Activated B cell treated with CpG ODN at 0.5 μM for 24 hours (primary cell): Measurements from ENCODE around the gene SFXN2. TPM values are rescaled to one million over a fixed set of nuclear protein-coding genes. Genes with fewer than 3 reads are reported as not detected.
A peak's percentile ranks its signal among the peaks of the same experiment; 100 is the strongest.
"Not testable (repeated sequence)": the region's sequence is repeated elsewhere in the genome, so short reads cannot be mapped to it uniquely, and the experiment has no call there.

Experiments used
- ATAC-seq: fragments of 200-7000 bp; cut with Tn5 transposase; one replicate; pipeline ENCODE4 v1.10.0; 2021; ENCODE audit warnings: low read depth, mild to moderate bottlenecking, moderate library complexity
- CTCF ChIA-PET: fragments of 350-600 bp; sonication (Branson Sonifier 250); formaldehyde crosslinking; loops from one replicate; lab custom pipeline; 2021; ENCODE audit warnings: antibody characterized with exemption; lab: Charles Lee
- POLR2A ChIA-PET: fragments of 350-600 bp; sonication (Branson Sonifier 250); formaldehyde crosslinking; loops from one replicate; lab custom pipeline; 2021; ENCODE audit warnings: antibody characterized with exemption; lab: Charles Lee
- DNase-seq: peaks from one replicate; pipeline ENCODE4 v3.0.0; 2022
- H3K27ac Mint-ChIP-seq: one replicate; pipeline ENCODE4 v1.8.0; 2020; ENCODE audit warnings: mixed read lengths
- H3K27me3 Mint-ChIP-seq: one replicate; pipeline ENCODE4 v1.8.0; 2021; ENCODE audit warnings: mixed read lengths
- H3K36me3 Mint-ChIP-seq: one replicate; pipeline ENCODE4 v1.8.0; 2021; ENCODE audit warnings: low read depth, mixed read lengths
- H3K4me1 Mint-ChIP-seq: one replicate; pipeline ENCODE4 v1.8.0; 2021; ENCODE audit warnings: mixed read lengths
- H3K4me3 Mint-ChIP-seq: one replicate; pipeline ENCODE4 v1.8.0; 2020; ENCODE audit warnings: mild to moderate bottlenecking, mixed read lengths
- H3K9me3 Mint-ChIP-seq: one replicate; pipeline ENCODE4 v1.8.0; 2020; ENCODE audit warnings: mixed read lengths
- intact Hi-C: fragments of 100-400 bp; cut with micrococcal nuclease; formaldehyde crosslinking; loops from one replicate; pipeline ENCODE4 v1.15.1; 2024
- total RNA-seq: library from RNA; stranded (reverse); gene quantifications from 2 replicates; pipeline ENCODE4 v1.2.3, GENCODE V29; 2022
- TF ChIP-seq, protein P1 (sequence below): fragments of 200-600 bp; IDR thresholded peaks from one replicate; pipeline ENCODE4 v1.8.0; 2022; ENCODE audit warnings: antibody characterized with exemption, mild to moderate bottlenecking

The SFXN2 gene
- total RNA-seq, 1 donor from 2014 or later: 28.9 TPM

DNA sequence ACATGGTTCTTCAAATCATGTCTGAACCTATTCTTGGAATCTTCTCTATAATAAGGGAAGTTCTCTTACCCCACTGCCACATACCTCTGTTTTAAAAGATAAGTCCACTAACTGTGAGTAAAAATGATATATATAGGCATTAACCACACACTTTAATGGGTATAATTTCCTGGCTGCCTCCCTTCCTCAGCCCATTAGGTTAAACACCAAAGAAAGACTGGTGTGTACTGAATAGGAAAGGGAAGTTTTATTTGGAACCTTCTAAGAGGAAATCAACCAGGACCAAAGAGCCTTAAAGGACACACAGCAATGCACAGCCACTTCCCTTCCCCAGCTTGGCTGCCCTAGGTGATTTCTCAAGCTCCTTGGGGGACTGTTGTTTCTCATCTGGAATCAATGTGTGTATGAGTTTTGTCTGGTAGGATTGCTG lies 24.3 kb downstream of the SFXN2 start:
- no peak overlapping the region for H3K4me3 Mint-ChIP-seq
- H3K27ac Mint-ChIP-seq: peak overlapping the region; percentile 16
- H3K9me3 Mint-ChIP-seq: no peaks in the 10 kb centered on the region
- CTCF ChIA-PET: no interaction called here
- H3K36me3 Mint-ChIP-seq: peaks cover 22% of the 10 kb centered on the region
- H3K27me3 Mint-ChIP-seq: no peaks in the 10 kb centered on the region
- ATAC-seq (no peak), DNase-seq (no peak)
- POLR2A ChIA-PET: no interaction called here
- peaks cover 14% of the 10 kb centered on the region for H3K4me1 Mint-ChIP-seq
- TF ChIP-seq, protein P1, sequence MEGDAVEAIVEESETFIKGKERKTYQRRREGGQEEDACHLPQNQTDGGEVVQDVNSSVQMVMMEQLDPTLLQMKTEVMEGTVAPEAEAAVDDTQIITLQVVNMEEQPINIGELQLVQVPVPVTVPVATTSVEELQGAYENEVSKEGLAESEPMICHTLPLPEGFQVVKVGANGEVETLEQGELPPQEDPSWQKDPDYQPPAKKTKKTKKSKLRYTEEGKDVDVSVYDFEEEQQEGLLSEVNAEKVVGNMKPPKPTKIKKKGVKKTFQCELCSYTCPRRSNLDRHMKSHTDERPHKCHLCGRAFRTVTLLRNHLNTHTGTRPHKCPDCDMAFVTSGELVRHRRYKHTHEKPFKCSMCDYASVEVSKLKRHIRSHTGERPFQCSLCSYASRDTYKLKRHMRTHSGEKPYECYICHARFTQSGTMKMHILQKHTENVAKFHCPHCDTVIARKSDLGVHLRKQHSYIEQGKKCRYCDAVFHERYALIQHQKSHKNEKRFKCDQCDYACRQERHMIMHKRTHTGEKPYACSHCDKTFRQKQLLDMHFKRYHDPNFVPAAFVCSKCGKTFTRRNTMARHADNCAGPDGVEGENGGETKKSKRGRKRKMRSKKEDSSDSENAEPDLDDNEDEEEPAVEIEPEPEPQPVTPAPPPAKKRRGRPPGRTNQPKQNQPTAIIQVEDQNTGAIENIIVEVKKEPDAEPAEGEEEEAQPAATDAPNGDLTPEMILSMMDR: no peak
- intact Hi-C loops: no loop called here

DNA sequence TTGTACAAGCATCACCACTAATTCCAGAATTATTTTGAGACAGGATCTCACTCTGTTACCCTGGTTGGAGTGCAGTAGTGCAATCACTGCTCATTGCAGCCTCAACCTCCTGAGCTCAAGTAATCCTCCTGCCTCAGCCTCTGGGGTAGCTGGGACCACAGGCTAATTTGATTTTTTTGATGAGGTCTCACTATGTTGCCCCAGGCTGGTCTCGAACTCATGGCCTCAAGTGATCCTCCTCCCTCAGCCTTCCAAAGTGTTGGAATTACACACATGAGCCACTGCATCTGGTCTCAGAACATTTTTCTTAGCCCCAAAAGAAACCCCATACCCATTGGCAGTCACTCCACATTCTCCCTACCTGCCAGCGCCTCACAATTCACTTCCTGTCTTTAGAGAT lies 25.8 kb downstream of the SFXN2 start:
- intact Hi-C loops: loop anchor here (5.0 kb wide), 1 partner anchor 1388 kb away; the partner anchor contains the start of gene BTRC

DNA sequence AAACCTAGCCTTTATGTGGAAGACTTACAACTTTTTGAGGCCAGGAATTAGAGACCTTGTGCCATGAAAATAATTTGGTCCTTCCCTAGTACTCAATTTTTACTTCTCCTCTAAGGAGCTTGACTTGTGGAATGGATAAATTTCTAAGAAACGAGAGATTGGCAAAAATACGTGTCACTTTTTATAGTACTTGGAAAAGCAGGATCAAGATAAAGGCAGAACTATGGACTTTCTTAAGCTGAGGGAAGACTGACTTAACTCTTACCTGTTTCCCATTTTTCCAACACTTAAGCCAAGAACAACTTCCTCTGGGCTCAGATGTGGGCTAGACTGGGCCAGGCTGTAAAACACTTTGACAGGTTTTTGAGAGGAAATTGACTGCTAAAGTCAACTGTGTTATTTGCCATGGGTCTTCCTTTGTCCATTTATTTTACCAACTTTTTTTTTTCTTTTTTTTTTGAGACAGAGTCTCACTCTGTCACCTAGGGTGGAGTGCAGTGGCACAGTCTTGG lies 27.3 kb downstream of the SFXN2 start:
- CTCF ChIA-PET: no interaction called here
- TF ChIP-seq, protein P1: no peak
- Mint-ChIP-seq H3K36me3 (peaks cover 16% of the 10 kb centered on the region), H3K9me3 (no peaks in the 10 kb centered on the region), H3K27ac (no peak overlapping the region), H3K27me3 (no peaks in the 10 kb centered on the region), H3K4me3 (no peak overlapping the region), H3K4me1 (peaks cover 39% of the 10 kb centered on the region)
- DNase-seq (no peak), ATAC-seq (no peak)
- intact Hi-C loops: loop anchor here (2.0 to 5.0 kb wide), 2 partner anchors 239 to 1389 kb away; partner anchors contain the start of genes ACTR1A, BTRC and SUFU
- POLR2A ChIA-PET: interaction anchor here (0.6 kb wide), 1 partner anchor 97 kb away, joined by 5 read pairs; no protein-coding TSS in a partner anchor

More for the DNA sequence above, 25.8 kb downstream of the SFXN2 start:
- TF ChIP-seq, protein P1: no peak
- ChIA-PET POLR2A (no interaction called here), CTCF (no interaction called here)
- H3K9me3 Mint-ChIP-seq: no peaks in the 10 kb centered on the region
- DNase-seq: no peak
- H3K4me1 Mint-ChIP-seq: peaks cover 26% of the 10 kb centered on the region
- ATAC-seq: no peak
- peaks cover 14% of the 10 kb centered on the region for H3K36me3 Mint-ChIP-seq
- H3K4me3 Mint-ChIP-seq: no peak overlapping the region
- no peak overlapping the region for H3K27ac Mint-ChIP-seq
- H3K27me3 Mint-ChIP-seq: no peaks in the 10 kb centered on the region

DNA sequence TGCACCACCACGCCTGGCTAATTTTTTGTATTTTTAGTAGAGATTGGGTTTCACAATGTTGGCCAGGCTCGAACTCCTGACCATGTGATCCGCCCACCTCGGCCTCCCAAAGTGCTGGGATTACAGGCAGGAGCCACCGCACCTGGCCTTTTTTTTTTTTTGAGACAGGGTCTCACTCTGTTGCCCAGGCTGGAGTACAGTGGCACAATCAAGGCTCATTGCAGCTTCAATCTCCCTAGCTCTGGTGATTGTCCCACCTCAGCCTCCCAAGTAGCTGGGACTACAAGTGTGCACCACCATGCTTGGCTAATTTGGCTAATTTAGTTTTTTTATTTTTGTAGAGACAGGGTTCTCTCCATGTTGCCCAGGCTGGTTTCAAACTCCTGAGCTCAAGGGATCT lies 27.9 kb downstream of the SFXN2 start:
- intact Hi-C loops: loop anchor here (2.0 to 5.0 kb wide), 2 partner anchors 240 to 1390 kb away; partner anchors contain the start of genes ACTR1A, BTRC and SUFU
- ATAC-seq, DNase-seq, H3K9me3 Mint-ChIP-seq, CTCF ChIA-PET, H3K27ac Mint-ChIP-seq, H3K27me3 Mint-ChIP-seq, H3K4me3 Mint-ChIP-seq: not testable (repeated sequence)
- H3K36me3 Mint-ChIP-seq: peaks cover 13% of the 10 kb centered on the region
- POLR2A ChIA-PET: interaction anchor here (0.6 to 2.6 kb wide), 2 partner anchors 97 to 100 kb away, joined by 5 to 12 read pairs; no protein-coding TSS in a partner anchor
- H3K4me1 Mint-ChIP-seq: peaks cover 41% of the 10 kb centered on the region

DNA sequence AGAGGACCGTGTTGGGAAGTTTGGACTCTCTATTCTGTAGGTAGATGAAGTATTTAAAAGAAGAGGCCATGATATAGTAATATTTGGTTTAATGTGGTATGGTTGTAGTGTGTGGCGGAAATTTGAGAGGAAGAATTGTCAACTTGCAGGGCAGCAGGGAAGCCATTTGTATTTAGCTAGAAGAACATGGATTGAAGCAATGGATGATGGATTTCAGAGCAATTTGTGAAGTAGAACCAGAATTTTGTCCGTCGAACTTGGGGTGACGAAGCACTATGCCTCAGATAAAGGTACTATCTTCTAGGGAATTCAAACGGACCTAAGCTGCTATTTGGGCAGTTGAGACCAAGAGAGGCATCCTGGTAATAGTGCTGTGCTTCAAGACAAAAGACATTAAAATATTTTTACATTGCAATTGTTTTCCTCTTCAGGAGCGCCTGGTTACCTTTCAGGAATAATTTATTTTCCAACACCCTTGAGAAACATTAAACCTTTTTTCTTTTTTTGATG lies 28.7 kb downstream of the SFXN2 start:
- POLR2A ChIA-PET: interaction anchor here (0.5 to 2.6 kb wide), 16 partner anchors 11 to 926 kb away, joined by 3 to 21 read pairs (median 4); partner anchors contain the start of genes ACTR1A, ARL3, BORCS7 and NFKB2
- DNase-seq (no peak), ATAC-seq (no peak)
- peaks cover 8% of the 10 kb centered on the region for H3K36me3 Mint-ChIP-seq
- CTCF ChIA-PET: interaction anchor here (1.0 kb wide), 1 partner anchor 29 kb away, joined by 5 read pairs; the partner anchor contains the start of genes ARL3 and SFXN2
- H3K4me3 Mint-ChIP-seq: peak overlapping the region; percentile 93
- H3K9me3 Mint-ChIP-seq: no peaks in the 10 kb centered on the region
- H3K27me3 Mint-ChIP-seq: no peaks in the 10 kb centered on the region
- TF ChIP-seq, protein P1: no peak
- peak overlapping the region; percentile 87 for H3K27ac Mint-ChIP-seq
- H3K4me1 Mint-ChIP-seq: peaks cover 41% of the 10 kb centered on the region
- intact Hi-C loops: loop anchor here (1.0 to 5.0 kb wide), 6 partner anchors 29 to 1391 kb away; partner anchors contain the start of genes ACTR1A, ARL3, BORCS7 and BTRC
